HG03280 (cell line): ENCODE measurements around the gene NR1H4.
"Not testable (repeated sequence)": the region's sequence is repeated elsewhere in the genome, so short reads cannot be mapped to it uniquely, and the experiment has no call there.

Experiments used
- ATAC-seq: cut with Tn5 transposase; IDR thresholded peaks from one replicate; pipeline ENCODE4 v1.9.1; 2021; ENCODE audit warnings: mild to moderate bottlenecking, moderate library complexity; ENCODE audit not compliant: unreplicated experiment

The NR1H4 gene

GRCh38 chr12:100473716-100474150 is at the start of gene NR1H4:
TSS of gene NR1H4 (plus strand) at chr12:100473866. CDS start at chr12:100493324, 19,458 bp downstream.
- no peak for ATAC-seq

- ATAC-seq = no peak
Measured at GRCh38 chr12:100426145-100426544, 47.5 kb upstream of the NR1H4 start.

DNA sequence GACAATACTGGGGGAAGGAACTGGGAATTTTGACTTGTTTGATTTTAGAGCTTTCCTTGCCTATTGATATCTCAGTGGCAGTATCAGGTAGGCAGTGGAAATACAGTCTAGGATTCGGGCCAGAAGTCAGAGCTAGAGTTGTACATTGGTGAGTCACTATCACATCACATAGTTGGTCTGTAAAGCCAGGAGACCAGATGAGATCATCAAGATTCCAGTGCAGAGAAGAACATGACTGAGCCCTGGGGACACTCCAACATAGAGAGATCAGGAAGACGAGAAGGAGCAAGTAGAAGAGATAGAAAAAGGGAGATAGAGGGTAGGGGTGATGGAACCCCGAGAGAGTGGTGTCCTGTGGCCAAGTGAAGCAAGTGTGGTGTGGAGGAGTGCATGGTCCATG is 46.6 kb upstream of the NR1H4 start:
- ATAC-seq = no peak

DNA sequence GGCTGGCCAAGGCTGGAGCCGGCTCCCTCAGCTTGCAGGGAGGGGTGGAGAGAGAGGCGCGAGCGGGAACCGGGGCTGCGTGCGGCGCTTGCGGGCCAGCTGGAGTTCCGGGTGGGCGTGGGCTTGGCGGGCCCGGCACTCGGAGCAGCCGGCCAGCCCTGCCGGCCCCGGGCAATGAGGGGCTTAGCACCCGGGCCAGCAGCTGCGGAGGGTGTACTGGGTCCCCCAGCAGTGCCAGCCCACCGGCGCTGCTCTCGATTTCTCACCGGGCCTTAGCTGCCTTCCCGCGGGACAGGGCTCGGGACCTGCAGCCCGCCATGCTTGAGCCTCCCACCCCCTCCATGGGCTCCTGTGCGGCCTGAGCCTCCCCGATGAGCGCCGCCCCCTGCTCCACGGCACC is 43.4 kb upstream of the NR1H4 start:
- not testable (repeated sequence) for ATAC-seq

- ATAC-seq = no peak
Measured at GRCh38 chr12:100433701-100434100, 40.0 kb upstream of the NR1H4 start.

- no peak for ATAC-seq
Measured at GRCh38 chr12:100434177-100434576, 39.5 kb upstream of the NR1H4 start.

DNA sequence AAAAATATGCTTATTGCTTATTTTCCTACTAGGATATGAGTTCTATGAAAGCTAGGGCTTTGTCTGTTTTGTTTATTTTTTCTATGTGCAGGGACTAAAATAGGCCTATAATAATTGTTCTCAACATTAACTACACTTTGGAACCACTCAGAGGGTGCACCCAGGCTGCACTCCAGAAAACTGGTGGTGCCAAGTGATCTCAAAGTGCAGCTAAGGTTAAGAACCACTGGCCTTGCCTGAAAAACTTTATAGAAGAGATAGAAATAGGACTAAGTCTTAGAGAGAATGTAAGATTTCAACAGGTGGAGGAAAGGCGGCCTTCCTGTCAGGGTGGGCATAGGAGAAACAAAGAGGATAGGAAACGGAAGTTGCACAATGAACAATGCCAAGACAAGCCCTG is 37.7 kb upstream of the NR1H4 start:
- ATAC-seq = no peak

DNA sequence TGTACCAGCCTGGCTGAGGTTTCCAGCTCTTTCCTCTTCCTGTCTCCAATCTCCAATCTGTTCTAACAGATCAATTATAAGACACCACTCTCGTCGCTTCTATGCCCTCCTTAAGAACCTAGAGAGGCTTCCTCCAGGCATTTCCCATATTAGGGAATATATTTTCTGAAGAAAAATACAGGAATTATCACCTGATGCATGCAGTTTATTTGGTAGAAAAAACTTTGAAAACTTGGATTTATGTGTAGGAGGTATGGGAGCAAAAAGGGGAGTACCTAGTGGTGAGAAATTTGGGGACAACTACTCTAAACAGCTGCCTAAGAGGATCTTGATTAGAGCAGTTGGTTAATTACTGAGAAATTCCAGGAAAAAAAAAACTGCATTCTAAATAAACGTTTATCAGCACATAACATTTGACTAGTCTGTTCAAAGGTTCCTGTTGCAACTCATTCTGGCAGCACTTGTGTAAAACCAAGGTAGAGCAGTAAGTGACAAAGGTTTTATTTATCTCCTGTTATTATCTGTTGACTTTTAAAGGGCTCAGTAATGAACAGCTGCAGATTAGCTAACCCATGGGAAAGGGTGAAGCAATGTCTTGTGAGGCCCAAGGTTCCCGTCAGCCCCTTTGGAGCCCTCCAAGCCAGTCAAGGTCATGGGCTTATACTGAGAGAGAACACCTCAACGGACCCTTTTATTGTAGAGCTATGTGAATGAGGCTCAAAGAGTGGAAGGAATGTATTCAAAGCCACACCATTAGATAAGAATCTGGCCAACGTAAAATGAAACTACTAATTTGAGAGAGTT is 36.4 kb upstream of the NR1H4 start:
- ATAC-seq = no peak

DNA sequence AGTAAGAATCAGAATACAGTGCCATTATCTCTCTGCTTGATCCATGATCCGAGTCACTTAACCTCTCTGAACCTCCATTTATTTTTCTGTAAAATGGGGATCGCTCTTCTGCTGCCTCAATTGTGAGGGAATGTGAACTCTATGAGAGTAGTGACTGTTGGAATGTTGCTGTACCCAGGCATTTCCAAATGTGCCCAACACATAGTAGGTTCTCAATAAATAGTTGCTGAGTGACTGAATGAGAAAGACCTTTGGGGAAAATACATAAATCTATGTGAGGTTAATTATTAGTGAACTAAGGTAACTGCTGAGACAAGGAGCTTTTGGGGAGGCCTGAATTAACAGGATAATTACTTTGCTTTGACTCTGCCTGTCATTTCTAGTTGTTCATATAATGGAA is 33.9 kb upstream of the NR1H4 start:
- ATAC-seq = no peak

GRCh38 chr12:100442403-100442802 is 31.3 kb upstream of the NR1H4 start:
- ATAC-seq = no peak

DNA sequence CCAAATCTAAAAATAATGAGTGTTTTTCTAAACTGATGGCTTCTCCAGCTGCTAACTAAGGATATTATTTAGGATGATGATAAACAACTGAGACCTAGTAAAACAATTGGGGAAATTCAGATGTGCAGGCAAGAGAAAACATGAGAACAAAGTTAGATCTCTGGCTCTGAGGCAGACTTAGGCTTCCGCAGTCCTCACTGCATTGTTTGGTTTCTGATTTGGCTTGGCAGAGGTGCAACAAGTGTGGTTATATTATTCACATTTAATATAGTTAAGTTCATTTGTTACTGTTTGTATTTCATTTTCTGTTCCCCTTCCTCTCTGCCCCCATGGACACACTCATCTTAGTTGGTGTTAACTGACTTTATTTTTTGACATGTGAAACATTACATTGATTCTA is 30.2 kb upstream of the NR1H4 start:
- no peak for ATAC-seq

GRCh38 chr12:100445081-100445481 is 28.6 kb upstream of the NR1H4 start:
- ATAC-seq = no peak

DNA sequence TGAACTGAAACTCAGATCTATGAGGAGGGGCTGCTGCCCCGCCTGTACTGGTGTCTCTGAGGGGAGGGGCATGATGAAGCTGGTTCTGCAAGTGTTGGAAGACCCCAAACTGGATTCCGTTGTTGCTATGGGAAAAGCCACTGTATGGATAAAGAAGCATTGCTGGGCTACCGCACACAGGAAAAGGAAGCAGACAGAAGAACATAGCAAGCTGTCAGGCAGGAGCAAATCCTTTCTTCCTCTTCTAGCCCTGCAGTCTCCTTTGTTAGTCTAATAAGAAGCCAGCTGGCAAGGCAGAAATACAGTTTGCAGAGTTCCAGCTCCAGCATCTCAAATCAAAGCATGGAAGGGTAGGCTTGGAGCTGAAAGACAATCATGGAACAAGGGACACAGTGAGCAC is 26.3 kb upstream of the NR1H4 start:
- ATAC-seq = no peak

GRCh38 chr12:100448656-100449055 is 25.0 kb upstream of the NR1H4 start:
- no peak for ATAC-seq

DNA sequence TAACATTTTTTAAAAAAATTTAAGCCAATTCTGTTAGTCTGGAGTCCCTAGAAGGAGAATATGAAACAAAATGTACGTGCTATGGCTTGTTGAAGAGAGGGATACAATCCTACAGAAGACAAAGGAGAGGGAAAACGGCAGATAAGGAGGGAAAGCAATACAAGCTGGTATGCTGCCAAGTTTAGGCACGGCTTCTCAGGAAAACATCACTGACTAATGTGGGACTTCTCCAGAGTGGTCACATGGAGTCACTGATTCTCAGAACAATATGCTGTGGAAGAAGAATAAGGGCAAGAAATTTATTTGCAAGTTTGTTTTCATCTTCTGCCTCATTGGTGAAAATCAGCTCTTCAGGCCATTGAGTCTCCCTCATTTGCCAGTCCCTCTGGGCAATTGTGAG is 22.9 kb upstream of the NR1H4 start:
- ATAC-seq = no peak

GRCh38 chr12:100453951-100454350 is 19.7 kb upstream of the NR1H4 start:
- ATAC-seq = no peak

DNA sequence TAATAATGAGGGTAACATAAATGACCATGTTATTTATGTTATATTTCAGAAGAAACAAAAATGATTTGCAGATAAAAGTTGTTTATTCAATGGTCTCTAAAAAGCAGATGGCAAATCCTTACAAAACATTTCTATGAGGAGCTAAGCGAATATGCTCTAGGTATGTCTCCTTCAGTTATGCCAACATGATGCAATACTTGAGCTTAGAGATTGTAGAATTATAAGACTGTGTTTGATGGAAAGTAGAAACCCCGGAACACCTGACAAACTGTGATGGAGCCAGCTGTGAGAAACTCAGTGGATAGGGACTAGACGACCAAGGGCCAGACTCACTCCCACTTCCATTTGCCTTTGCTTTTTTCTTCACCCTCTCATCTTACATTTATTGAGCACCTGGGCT is 17.8 kb upstream of the NR1H4 start:
- ATAC-seq = no peak

DNA sequence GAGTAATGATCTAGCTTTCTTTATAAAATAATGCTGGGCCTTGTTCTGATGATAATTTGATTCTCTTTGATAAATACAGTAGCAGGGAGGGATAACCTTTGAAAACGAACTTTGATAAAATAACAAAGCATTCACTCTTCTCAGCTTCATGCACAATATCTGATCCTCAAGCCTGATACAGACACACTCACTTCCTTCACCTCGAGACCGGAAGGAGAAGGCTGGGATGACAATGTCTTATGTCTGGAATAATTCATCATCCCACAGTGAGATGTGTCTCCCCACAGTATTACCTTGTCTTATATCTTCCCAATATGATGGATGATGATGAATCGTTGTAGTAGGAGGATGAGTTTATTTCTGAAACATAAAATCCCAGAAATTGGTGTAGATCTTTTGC is 15.5 kb upstream of the NR1H4 start:
- ATAC-seq = no peak

- no peak for ATAC-seq
Measured at GRCh38 chr12:100460702-100461101, 13.0 kb upstream of the NR1H4 start.

DNA sequence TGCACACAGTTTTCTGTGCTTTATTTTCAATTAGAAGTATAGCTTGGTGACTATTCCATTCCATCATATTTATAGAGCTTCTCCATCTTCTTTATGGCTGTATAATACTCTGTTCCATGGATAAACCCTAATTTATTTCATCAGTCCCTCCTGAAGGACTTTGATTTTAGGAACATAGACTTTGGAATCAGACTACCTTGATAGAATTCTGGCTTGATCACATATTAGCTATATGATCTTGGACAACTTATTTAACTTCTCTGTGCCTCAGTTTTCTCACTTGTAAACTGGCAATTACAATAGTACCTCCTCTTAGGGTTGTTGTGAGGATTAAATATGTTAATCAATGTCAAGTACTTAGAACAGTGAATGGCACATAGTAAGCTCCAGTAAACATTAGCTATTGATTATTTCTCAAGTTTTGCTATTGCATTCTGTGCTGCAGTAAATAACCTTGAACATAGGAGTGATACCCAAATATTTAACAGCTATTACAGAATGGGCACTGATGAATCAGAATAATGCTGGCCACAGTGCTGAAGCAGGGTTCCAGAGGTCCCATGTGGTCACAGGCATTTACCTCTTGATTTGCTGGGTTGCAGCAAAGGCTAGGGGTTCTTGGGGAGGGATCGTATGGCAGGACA is 12.2 kb upstream of the NR1H4 start:
- ATAC-seq = no peak

- ATAC-seq = no peak
Measured at GRCh38 chr12:100463661-100464060, 10.0 kb upstream of the NR1H4 start.

DNA sequence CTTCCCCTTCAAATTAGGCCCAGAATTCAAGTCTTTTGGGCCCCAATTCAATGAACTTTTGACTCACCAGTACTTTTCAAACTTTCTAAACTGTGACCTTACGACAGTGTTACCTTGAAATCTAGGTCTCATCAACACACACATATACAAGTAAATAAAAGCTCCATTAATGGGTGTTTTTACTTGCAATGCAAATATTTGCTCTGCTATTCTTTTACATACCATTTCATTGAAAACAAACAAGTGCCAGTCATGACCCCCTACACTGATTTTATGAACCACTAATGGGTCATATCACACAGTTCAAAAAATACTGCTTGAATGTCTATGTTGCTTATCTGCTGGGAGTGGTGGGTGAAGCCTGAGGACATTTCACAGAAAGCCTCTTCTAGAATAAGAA is 9.1 kb upstream of the NR1H4 start:
- ATAC-seq = no peak

DNA sequence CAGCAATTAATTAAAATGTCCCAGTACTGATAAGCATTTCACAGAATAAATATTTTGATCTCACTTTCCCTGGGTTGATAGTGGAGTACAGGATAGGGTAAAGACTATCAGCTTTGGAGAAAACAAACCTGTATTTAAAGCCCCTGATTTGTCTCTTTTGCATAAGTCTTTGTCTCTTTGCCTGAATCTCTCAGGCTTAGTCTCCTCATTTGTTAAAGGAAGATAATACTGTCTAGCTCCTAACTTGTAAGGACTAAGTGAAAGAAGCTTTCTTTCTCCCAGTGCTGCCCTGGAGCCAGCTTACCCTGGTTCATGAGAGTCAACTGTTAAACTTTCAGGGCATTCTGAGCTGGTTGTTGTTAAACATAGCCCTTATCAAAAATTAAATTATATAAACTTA is 5.5 kb upstream of the NR1H4 start:
- ATAC-seq = no peak
